ENCODE data around the gene TOX4.

Gene TOX4

DNA sequence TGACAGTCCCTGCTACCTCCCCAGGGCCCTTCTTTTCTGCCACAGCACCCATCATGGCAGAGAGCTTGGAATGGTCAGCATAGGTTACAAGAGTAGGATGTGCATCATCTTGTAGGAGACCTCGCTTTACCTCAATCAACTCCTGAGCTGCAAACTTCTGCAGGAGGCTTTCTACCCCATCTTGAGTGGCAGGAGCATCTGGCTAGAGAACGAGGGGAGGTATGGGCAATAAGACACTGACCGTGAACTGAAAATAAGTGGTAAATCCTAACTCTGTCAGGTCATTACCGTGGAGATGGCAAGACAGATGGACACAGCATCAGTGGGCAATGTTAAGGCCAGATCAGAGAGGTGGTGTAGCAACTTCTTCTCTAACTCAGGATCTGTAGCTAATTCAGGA, 26.4 kb downstream of the TOX4 start:
- no peak for DNase-seq

DNA sequence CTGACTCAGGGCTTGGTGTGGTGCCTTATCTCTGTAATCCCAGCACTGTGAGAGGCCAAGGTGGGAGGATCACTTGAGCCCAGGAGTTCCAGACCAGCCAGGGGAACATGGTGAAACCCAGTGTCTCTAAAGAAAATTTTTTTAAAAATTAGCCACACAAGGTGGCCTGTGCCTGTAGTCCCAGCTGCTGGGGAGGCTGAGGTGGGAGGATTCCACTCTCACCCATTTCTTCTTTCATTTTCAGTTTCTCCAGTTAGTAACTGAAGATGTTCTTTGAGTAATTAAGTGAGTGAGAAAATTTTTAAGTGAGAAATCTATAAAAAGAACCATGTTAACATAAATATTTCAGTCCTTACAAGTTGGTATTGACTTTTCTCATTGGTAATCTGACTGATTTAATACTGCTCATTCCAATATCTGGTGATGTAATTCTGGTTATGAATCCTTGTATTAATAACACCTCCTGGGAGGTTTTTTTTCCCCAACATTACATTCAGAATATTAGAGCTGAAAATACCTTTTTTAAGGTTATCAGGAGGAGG, 28.1 kb downstream of the TOX4 start:
- no peak for DNase-seq

DNA sequence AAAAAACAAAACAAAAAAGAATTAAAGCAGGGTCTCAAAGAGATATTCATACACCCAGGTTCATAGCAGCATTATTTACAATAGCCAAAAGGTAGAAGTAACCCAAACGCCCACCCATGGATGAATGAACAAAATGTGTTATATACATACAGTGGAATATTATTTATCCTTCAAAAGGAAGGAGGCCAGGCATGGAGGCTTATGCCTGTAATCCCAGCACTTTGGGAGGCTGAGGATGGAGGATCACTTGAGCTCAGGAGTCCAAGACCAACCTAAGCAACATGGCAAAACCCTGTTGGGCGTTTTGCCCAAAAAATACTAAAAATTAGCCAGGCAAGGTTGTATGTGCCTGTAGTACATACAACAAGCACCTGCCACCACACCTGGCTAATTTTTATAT, 29.6 kb downstream of the TOX4 start:
- DNase-seq = no peak

GRCh38 chr14:21509432-21510143, 32.6 kb downstream of the TOX4 start:
- no peak for DNase-seq

- DNase-seq = peak; percentile 98
Measured at GRCh38 chr14:21510735-21511657, 34.0 kb downstream of the TOX4 start, which contains the start of gene METTL3. TSS of gene METTL3 (minus strand) at chr14:21511340. CDS start at chr14:21511223, 117 bp downstream.

- DNase-seq = no peak
Measured at GRCh38 chr14:21514341-21514740, 37.3 kb downstream of the TOX4 start.

DNA sequence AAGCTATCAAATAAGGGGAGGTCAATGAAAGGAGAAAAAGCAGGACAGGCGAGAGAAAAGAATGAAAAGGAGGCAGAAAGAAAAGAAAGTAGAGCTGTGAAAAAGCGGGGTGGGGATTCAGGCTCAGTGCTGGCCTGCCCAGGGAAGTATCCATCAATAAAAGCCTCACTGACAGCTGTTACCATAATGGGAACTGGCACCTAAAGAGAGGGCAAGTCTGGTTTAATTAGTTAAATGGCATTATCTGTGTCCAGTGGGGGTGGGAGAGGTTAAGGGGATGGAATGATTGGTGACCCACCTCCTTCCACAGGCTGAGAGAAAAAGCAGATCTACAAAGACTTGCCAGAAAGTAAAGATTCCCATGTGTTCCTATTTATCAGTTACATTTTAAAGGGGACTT, 41.7 kb downstream of the TOX4 start:
- peak; percentile 88 for DNase-seq

DNA sequence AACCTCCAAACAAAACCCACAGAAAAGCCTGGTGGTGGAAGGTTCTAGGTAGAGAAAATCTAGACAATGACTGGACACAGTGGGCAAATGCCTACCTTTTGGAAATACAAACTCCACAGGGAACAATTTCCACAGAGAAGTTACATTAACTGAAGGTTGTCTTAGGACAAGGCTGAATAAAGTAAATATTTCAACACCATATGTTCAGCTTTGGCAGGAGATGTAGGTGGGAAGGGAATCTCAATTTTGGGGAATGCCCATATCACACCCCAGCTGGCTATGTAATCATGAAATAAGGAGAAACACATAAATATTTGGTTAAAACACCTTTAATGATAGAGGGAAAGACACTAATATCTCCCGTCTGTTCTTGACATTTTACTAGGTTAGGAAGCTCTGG, 43.8 kb downstream of the TOX4 start:
- DNase-seq = no peak

DNA sequence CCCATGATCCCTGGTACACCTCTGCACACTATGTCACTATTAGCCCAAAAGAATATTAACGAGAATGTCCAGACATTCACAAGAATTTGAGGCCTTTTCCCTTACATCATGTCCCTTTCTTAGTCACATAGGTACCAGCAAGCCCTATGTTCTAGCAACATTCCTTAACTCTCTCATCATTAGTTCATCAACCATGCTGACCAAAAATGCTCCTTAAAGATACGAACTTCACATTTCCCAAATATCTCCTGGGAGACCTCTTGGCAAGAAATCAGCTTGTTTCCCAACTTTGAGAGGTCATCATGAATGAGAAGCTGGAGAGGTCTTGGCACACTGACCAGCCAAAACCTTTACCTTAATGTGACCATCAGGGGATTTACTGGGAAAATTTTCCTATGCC, 44.5 kb downstream of the TOX4 start:
- DNase-seq = no peak

DNA sequence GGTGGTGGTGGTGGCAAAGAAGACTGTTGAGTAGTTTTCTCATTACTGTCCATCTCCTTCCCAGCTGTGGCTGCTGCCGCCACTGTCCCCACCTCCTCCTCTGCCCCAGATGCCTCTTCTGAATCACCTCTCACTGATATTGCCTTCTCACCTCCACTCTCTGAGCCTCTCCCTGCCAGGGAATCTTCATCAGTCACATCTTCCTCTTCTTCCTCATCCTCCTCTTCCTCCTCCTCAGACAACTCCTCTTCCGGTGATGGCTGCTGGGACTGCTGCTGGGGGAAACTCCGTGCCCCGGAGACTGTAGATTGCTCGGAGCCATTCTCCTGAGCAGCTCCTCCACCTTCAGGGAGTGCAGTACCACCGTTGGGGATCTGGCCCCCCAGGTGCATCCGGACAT, 46.2 kb downstream of the TOX4 start:
- DNase-seq = no peak

- no peak for DNase-seq
Measured at GRCh38 chr14:21524575-21525490, 47.8 kb downstream of the TOX4 start.

DNA sequence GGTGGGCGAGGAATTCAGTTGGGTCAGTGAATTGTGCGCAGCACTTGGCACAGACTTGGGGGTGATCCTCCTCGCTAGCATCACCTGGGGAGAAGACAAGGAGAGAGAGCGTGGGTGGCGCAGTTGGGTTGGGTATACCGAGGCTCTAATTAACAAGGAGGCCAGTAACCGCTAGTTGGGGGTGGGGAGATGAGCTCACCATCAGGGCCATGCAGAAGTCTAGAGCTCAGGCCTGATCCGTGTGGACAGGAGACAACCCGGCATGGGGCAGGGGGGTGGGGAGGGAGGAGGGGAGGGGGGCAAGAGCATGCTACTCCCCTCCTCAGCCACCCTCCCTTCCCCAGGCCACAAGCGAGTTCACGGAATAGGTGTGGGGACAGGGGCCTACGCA, 48.6 kb downstream of the TOX4 start:
- peak; percentile 61 for DNase-seq

GRCh38 chr14:21525962-21526671, 49.1 kb downstream of the TOX4 start, which contains the start of gene SALL2:
TSS of gene SALL2 (minus strand) at chr14:21526346. CDS start at chr14:21526127, 219 bp downstream.
- DNase-seq = peak; percentile 97

DNA sequence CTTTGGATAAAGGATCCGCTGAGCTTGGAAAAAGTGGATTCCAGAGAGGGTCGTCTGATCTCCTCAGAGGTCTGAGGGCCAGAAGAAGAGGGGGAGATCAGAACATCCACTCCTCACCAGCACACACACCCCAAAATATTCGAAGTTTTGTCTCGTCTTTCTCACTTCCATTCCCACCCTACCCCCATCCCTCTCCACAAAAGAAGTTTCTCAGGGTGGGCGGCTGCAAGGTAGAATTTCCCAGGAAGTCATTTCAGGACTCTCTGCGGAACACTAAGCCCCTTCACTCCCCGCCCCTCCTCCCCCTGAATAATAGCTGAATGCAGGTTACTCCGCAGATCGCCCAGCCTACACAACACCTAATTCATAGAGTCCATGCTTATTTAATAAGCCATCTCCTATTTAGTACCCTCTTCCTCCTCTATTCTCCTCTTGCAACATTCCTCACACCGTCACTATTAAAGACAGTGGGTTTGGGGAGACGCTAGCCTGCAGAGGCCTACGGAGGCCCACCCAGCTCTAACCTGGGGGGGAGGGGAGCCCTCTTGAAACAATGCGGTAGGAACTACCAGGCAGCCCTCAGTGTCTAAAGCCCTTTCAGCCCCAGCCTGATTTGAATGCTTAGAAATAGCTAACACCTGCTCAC, 49.8 kb downstream of the TOX4 start:
- DNase-seq = peak; percentile 72

GRCh38 chr14:21527318-21527679, 50.3 kb downstream of the TOX4 start:
- DNase-seq = no peak

DNA sequence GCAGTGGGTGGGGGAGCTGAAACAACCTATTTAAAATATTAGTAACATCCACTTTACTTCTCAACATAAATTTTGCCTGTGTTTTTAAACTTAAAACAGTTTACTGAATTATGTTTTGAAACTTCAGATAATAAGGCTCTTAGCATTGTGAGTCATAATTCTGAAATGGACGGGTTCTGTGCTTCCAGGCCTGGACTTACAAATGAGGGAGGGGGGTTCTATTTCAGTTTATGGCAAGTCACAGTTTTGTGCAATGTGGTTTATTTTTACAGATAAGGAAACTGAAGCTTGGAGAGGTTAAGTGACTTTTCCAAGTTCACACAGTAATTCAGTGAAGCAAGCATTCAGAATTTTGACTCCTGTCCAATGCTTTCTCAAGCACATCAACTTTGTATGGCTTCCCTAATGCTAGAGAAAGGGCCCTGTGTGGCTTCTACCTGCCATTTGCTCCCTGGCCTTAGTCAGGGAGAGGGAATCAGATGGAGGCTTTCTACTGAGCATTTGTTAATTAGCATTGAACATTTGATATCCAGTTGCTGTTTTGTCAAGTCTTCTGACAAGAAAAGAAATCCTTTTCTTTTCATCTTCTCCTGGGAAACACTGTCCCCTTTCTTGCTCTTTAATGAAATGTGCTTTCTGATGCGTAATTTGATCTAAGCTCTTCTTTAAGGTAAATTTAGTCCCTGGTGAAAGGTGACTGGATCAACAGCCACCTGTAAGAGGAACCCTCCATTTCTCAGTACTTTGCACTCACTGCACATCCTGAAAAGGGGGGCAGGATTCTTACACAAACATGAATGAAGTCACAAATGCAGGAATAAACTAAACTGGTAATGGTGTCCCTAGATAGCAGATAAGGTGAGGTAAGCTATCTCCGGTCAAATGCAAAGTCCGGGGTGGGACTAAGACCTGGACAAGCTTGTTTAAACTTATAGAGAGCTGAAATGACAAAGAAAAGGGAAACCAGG, 51.7 kb downstream of the TOX4 start:
- no peak for DNase-seq

- no peak for DNase-seq
Measured at GRCh38 chr14:21529515-21529914, 52.5 kb downstream of the TOX4 start.

DNA sequence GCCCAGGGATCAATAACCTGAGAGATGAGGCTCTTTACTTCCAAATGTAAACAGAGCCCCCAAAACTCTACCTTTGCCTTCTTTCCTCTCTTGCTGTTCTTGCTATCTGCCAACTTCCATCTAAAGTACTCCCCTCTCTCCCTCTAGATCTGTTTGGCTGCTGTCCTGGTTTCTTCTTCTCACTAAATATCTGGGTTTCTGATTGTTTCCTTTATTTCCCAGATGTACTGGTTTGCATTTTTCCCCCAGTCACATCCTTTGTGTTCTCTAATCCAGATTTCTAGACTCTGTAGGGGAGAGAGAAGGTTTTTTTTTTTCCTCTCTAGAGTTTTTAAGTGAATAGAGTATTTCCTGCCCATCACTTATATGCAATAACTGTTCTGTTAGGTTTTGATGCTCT, 56.3 kb downstream of the TOX4 start:
- no peak for DNase-seq

DNA sequence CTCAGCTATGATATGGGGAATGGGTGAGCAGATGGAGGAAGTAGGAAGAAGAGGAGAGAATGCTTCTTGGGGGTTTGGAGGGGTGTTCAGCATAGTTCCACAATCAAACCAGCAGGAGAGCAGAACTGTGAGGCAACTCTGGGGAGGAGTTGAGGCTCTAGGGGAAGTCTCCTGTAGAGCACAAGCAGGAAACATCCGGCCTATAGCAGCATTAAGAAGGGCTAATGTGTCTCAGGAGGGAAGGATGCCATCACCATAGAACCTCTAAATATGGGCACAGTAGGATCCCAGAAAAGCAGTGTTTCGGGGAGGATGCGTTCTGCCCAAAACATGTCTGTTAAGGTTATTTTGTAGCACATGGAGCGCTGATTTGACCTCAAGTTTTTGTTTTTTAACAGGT, 57.6 kb downstream of the TOX4 start:
- DNase-seq = no peak
